Heart left ventricle (tissue), 16 donors: ENCODE measurements around the gene FGFBP3. TPM values are rescaled to one million over a fixed set of nuclear protein-coding genes. Genes with fewer than 3 reads are reported as not detected.

Source experiments
- ATAC-seq, 4 donors: fragments of 200-7000 bp; cut with Tn5 transposase; one replicate each; pipeline ENCODE4 v1.9.1; 2020 to 2022; ENCODE audit warnings: moderate library complexity in 4 of 4, mild to moderate bottlenecking in 3 of 4, moderate number of reproducible peaks in 1 of 4
- DNase-seq, 5 donors: peaks; one replicate each; pipeline ENCODE4 v3.0.0-alpha.2; 2020
- H3K27ac ChIP-seq, 12 donors: fragments of 200-600 bp; sonication (generic) in 4 of 12; one replicate each; pipeline versions ENCODE4 v1.5.0 to v1.8.0; 2016 to 2022; ENCODE audit warnings: mild to moderate bottlenecking in 2 of 12
- H3K27me3 ChIP-seq, 9 donors: fragments of 200-600 bp; sonication (generic) in 2 of 9; one replicate each; pipeline versions ENCODE4 v1.5.1 to v1.8.0; 2016 to 2022; ENCODE audit warnings: mild to moderate bottlenecking in 3 of 9
- H3K36me3 ChIP-seq, 9 donors: fragments of 200-600 bp; sonication (generic) in 2 of 9; one replicate each; pipeline versions ENCODE4 v1.5.0 to v1.8.0; 2018 to 2022; ENCODE audit warnings: mild to moderate bottlenecking in 2 of 9
- H3K4me1 ChIP-seq, 12 donors: fragments of 200-600 bp; sonication (generic) in 4 of 12; one replicate each; pipeline versions ENCODE4 v1.5.0 to v1.8.0; 2016 to 2022; ENCODE audit warnings: mild to moderate bottlenecking in 3 of 12
- H3K4me3 ChIP-seq, 12 donors: fragments of 200-600 bp; sonication (generic) in 4 of 12; one replicate each; pipeline versions ENCODE4 v1.5.0 to v1.8.0; 2017 to 2022; ENCODE audit warnings: mild to moderate bottlenecking in 9 of 12, moderate library complexity in 4 of 12
- H3K9me3 ChIP-seq, 12 donors: fragments of 200-600 bp; sonication (generic) in 4 of 12; one replicate each; pipeline versions ENCODE4 v1.5.0 to v1.8.0; 2016 to 2022; ENCODE audit warnings: mild to moderate bottlenecking in 1 of 12
- CTCF ChIP-seq, 12 donors: fragments of 200-600 bp; sonication (generic) in 4 of 12; IDR thresholded peaks; one replicate each; pipeline versions ENCODE4 v1.5.0 to v1.8.0; 2018 to 2022; ENCODE audit warnings: antibody characterized with exemption in 12 of 12, mild to moderate bottlenecking in 5 of 12
- POLR2A ChIP-seq, 2 donors: fragments of 450-650 bp; IDR thresholded peaks; one replicate each; pipeline ENCODE4 v1.6.1; 2017; ENCODE audit warnings: antibody characterized with exemption in 2 of 2, mild to moderate bottlenecking in 2 of 2, moderate library complexity in 2 of 2
- WGBS, 4 donors: extraction: QIAGEN DNeasy Blood & Tissue Kit in 2 of 4; methylation state at CpG; one replicate each; pipeline versions ENCODE4 v1.1.5 to v1.1.7; 2013 to 2018; 5-methylcytosine and 5-hydroxymethylcytosine counted together
- intact Hi-C, 10 donors: fragments of 100-400 bp; cut with DNase I; formaldehyde crosslinking; loops; one replicate each; pipeline versions ENCODE4 v1.11.1 to v1.14.2; 2022
- polyA plus RNA-seq, 2 donors: library from polyadenylated mRNA; stranded (reverse); fragments of 200-250 nt; gene quantifications; one replicate each; pipeline ENCODE4 v1.2.3, GENCODE V29; 2013
- total RNA-seq, 9 donors: library from RNA; depleted of rRNA in 2 of 9; stranded (reverse); fragments of >200 nt in 2 of 9; fragmentation: NEBNext Ultra II Directional in 3 of 9; extraction: Animal tissue kit (Norgen Biotek cat#: 25700) in 3 of 9; gene quantifications; one replicate each; pipeline versions ENCODE4 v1.1.0 to v1.2.4, GENCODE V29; 2016 to 2023
- donor health status: ischemic (EF 13 %, LVEDD 7.1; RV severe dilation, severe dysfunction).
- donor health status: healthy with polysubstance abuse.
- donor health status: DM: no; HTN: yes; CAD: no.
- donor health status: DM: no; HTN: no; CAD: no.
- donor health status: ischemic (EF 25% LVEDD 6.9; RV normal size, moderate dysfunction).
- donor health status: ischemic (EF 25% LVEDD 5.7; RV mildly dilated, moderate dysfunction).
- donor health status: healthy.
- donor health status: DM: yes; HTN: yes; CAD: no.
- donor health status: ischemic (EF 35%, LVEDD 5.7; RV mildly dilated, moderate dysfunction).
- donor health status: nonischemic (EF 11% LVEDD 7.7; RV severe dilation, severe dysfunction).
- donor health status: DM: yes; HTN: yes; CAD: no.
- donor health status: PGD.
- donor health status: ischemic (EF 29% LVEDD 5.4; RV normal size, mild dysfunction).
- donor health status: nonischemic (EF 23%, LVEDD 6.1; RV moderate dilation, normal function).

Gene FGFBP3
- total and polyA plus RNA-seq, 11 donors: 0.16 to 0.81 (median 0.48) TPM; not detected in 1

DNA sequence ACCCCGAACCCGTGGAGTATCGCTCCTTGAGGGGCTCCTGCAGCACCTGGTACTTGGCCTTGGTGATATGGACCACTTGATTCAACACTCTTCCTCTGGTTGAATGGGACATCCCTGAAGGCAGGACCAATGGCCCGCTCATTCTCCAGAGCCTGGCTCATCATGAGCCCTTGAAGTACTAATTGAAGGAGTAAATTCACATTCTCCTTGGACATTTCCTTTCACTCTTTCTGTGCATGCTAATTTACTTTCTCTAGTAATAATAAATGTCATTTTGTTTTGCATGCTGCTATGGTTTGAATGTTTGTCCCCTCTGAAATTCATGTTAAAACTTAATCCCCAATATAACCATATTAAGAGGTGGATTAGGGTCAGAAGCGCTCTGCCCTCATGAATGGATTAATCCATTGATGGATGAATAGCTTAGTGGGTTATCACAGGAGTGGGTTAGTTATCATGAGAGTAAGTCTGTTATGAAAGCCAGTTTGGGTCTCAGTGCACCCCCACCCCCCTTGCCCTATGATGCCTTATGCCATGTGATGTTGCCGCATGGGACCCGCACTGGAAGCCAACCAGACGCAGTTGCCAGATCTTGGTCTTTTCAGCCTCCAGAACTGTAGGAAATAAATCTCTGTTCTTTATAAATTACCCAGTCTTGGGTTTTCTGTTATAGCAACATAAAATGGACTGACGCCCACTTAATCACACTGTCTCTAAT lies 23.8 kb downstream of the FGFBP3 start:
- Histone ChIP-seq H3K4me3 (no peak overlapping the region), H3K9me3 (no peaks in the 10 kb centered on the region), H3K36me3 (no peaks in the 10 kb centered on the region), H3K27ac (no peak overlapping the region), H3K4me1 (peaks cover 0 to 34% (median 23%) of the 10 kb centered on the region in 12 donors), H3K27me3 (peaks cover 0 to 10% (median 0%) of the 10 kb centered on the region in 9 donors)
- ATAC-seq: no peak
- TF ChIP-seq POLR2A (IDR thresholded peaks at IDR 0.05) (no peak), CTCF (IDR thresholded peaks at IDR 0.05) (no peak)
- no peak for DNase-seq
- WGBS, 4 donors: 95 to 98% (median 97%) methylated on average over 9 of the region's 9 CpGs
- intact Hi-C loops: no loop called here

- intact Hi-C loops: no loop called here
- no peaks in the 10 kb centered on the region for H3K9me3 ChIP-seq
- H3K36me3 ChIP-seq: no peaks in the 10 kb centered on the region
- peaks cover 0 to 34% (median 23%) of the 10 kb centered on the region in 12 donors for H3K4me1 ChIP-seq
- no peak for DNase-seq
- H3K27ac ChIP-seq: peak overlapping the region in 6 of 12 donors; percentile 38 to 74 (median 58)
- 51 to 69% (median 57%) methylated on average over 1 of the region's 1 CpG for WGBS, 4 donors
- H3K4me3 ChIP-seq: peak overlapping the region in 1 of 12 donors; percentile 34
- no peak for TF ChIP-seq CTCF (IDR thresholded peaks at IDR 0.05)
- H3K27me3 ChIP-seq: peaks cover 0 to 10% (median 0%) of the 10 kb centered on the region in 9 donors
- ATAC-seq: no peak
Measured at GRCh38 chr10:91884536-91884935, 24.8 kb downstream of the FGFBP3 start.

- intact Hi-C loops: no loop called here
- Histone ChIP-seq H3K27ac (peak overlapping the region in 9 of 12 donors; percentile 16 to 74 (median 45)), H3K9me3 (no peaks in the 10 kb centered on the region), H3K36me3 (no peaks in the 10 kb centered on the region), H3K27me3 (peaks cover 0 to 10% (median 0%) of the 10 kb centered on the region in 9 donors), H3K4me1 (peaks cover 0 to 34% (median 23%) of the 10 kb centered on the region in 12 donors), H3K4me3 (peak overlapping the region in 8 of 12 donors; percentile 4 to 37 (median 20))
- 22 to 33% (median 27%) methylated on average over 20 of the region's 20 CpGs for WGBS, 4 donors
- ATAC-seq: peak; percentile 56 to 83 (median 80)
- TF ChIP-seq CTCF (IDR thresholded peaks at IDR 0.05) (no peak), POLR2A (IDR thresholded peaks at IDR 0.05) (no peak)
- DNase-seq: peak in 4 of 5 donors; percentile 32 to 47 (median 39)
Measured at GRCh38 chr10:91883549-91884444, 25.5 kb downstream of the FGFBP3 start.

GRCh38 chr10:91880310-91880709 lies 29.0 kb downstream of the FGFBP3 start:
- intact Hi-C loops: no loop called here
- ATAC-seq (peak; percentile 37 to 76 (median 43)), DNase-seq (no peak)
- Histone ChIP-seq H3K27me3 (no peaks in the 10 kb centered on the region), H3K27ac (no peak overlapping the region), H3K4me3 (no peak overlapping the region), H3K9me3 (no peaks in the 10 kb centered on the region), H3K36me3 (no peaks in the 10 kb centered on the region), H3K4me1 (peaks cover 0 to 20% (median 13%) of the 10 kb centered on the region in 12 donors)
- 28 to 48% (median 40%) methylated on average over 3 of the region's 3 CpGs for WGBS, 4 donors
- no peak for TF ChIP-seq POLR2A (IDR thresholded peaks at IDR 0.05)
- TF ChIP-seq CTCF (IDR thresholded peaks at IDR 0.05): no peak
